Fibroblast of the aortic adventitia (primary cell): Measurements from ENCODE around the gene ZNF41. TPM values are rescaled to one million over a fixed set of nuclear protein-coding genes. Genes with fewer than 3 reads are reported as not detected.

ENCODE experiments used
- DNase-seq: peaks from one replicate; pipeline ENCODE4 v3.0.0-alpha.2; 2010; ENCODE audit warnings: low read depth
- H3K4me3 ChIP-seq: 2 replicates; pipeline ENCODE4 v1.5.1; 2011; ENCODE audit warnings: low read depth, mild to moderate bottlenecking, control low read depth, low read length, moderate library complexity
- CTCF ChIP-seq: IDR thresholded peaks from 2 replicates; pipeline ENCODE4 v1.5.1; 2011; ENCODE audit warnings: mild to moderate bottlenecking, low read length, control low read depth, inconsistent platforms; ENCODE audit not compliant: insufficient read depth
- total RNA-seq: library from RNA; depleted of rRNA; stranded (reverse); fragments of >200 nt; gene quantifications from 2 replicates; pipeline ENCODE4 v1.2.3, GENCODE V29; 2012; ENCODE audit warnings: low replicate concordance

The ZNF41 gene
- total RNA-seq, 1 donor: 10.5 TPM

GRCh38 chrX:47484885-47485284, 1.9 kb upstream of the ZNF41 start:
- peak overlapping the region; percentile 11 for H3K4me3 ChIP-seq
- TF ChIP-seq CTCF: no peak
- DNase-seq: no peak

GRCh38 chrX:47483306-47484268, 565 bp upstream of the ZNF41 start:
- no peak for TF ChIP-seq CTCF
- peak; percentile 45 for DNase-seq
- H3K4me3 ChIP-seq: peak overlapping the region; percentile 72

- peak overlapping the region; percentile 72 for H3K4me3 ChIP-seq
- no peak for TF ChIP-seq CTCF
- no peak for DNase-seq
Observed at GRCh38 chrX:47482065-47482511, 934 bp downstream of the ZNF41 start.

- TF ChIP-seq CTCF: no peak
- DNase-seq: no peak
- H3K4me3 ChIP-seq: no peak overlapping the region
Observed at GRCh38 chrX:47481160-47481559, 1.9 kb downstream of the ZNF41 start.

- DNase-seq: no peak
- no peak for TF ChIP-seq CTCF
Observed at GRCh38 chrX:47480576-47480975, 2.4 kb downstream of the ZNF41 start.

GRCh38 chrX:47475476-47475875, 7.5 kb downstream of the ZNF41 start:
- no peak overlapping the region for H3K4me3 ChIP-seq
- no peak for TF ChIP-seq CTCF
- DNase-seq: no peak

More at GRCh38 chrX:47480576-47480975, 2.4 kb downstream of the ZNF41 start:
- H3K4me3 ChIP-seq: no peak overlapping the region
